NCI-H748 (cell line): ENCODE data around the gene EPYC.

Source experiments
- DNase-seq: peaks from one replicate; lab custom pipeline; 2025; ENCODE audit not compliant: unreplicated experiment; lab: John Stamatoyannopoulos, UW

Gene EPYC

DNA sequence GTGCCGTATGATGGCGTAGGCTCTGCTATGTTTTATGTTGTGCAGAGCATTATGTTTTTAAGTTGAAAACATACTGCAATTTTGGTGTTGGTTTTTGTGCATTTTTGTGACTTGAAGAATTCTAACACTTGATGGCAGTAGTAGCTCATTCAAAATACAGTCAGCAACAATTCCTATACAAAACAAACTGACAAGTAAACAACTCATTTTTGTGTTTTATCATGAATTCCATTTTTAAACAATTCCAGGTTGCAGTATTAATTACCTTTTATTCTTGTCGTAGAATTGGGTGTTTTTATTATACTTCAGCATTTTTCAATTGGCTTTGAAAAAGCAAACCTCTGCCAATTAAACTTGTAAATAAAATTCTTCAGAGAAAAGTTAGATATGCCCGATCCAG is 45.7 kb downstream of the EPYC start:
- DNase-seq: no peak

GRCh38 chr12:90958347-90958746 is 46.4 kb downstream of the EPYC start:
- DNase-seq: no peak

GRCh38 chr12:90954921-90955320 is 49.9 kb downstream of the EPYC start, which contains the start of gene CCER1:
Gene CCER1, minus strand, starts transcription at chr12:90955176. Its CDS starts 434 bp downstream, at chr12:90954742.
- DNase-seq: no peak

- no peak for DNase-seq
These were observed 50.3 kb downstream of the EPYC start for GRCh38 chr12:90954428-90954827.

GRCh38 chr12:90953956-90954421 is 50.8 kb downstream of the EPYC start:
- DNase-seq: no peak

DNA sequence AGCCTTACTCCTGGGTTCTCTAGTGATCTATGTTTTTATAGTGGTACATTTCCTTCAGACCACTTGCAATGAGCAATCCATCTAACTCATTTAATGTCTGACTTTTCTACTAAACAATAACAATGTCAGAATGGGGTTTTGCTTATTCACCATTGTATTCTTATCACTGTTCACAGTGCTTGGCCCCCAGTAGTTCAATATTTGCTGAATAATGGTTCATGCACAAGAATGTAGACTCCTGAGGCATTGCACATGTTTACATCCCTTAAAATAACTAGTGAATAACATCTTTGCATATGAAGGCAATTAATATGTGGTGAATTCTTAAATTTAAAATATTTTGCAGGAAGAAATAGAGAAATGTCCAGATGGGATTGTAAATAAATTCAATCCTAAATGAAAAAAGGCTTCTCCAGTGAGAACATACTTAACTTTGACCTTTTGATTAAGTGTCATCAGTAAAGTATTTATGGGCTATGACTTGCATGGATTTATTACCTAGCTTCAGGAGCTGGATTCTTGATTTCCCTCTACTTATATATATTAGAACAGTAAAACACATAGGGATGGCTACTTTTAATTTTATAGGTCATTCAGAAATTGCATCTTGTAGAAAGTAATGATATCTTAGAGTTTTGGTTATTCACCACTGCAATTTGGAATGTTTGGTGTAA is 53.2 kb downstream of the EPYC start:
- DNase-seq: no peak

- no peak for DNase-seq
These were observed 56.9 kb downstream of the EPYC start for GRCh38 chr12:90947869-90948268.

DNA sequence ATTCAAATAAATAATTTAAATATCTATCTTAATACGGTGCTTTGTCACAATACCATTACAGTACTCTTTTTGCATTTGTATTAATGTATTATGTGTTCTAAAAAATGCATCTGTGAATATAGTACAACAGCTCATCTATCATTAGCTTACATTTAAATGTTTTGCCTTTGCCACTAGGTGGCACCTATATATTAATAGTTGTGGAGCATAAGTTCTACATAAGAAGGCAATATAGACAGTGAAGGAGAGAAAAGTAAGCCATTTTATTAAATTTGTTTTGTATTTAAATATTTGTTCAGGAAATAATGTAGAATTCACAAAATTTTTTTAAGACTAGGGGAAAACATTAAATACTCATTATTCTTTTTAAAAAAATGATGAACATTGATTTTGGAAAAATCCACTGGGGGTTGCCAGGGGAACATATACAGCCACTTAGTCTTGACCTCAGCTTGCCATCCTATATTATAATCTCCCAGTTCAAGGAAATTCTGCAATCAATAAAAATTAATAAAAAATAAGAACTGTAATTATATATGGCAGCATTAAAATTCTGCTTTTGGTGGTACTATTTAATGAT is 59.6 kb downstream of the EPYC start:
- peak; percentile 53 for DNase-seq

GRCh38 chr12:90943255-90943654 is 61.5 kb downstream of the EPYC start:
- DNase-seq: no peak

DNA sequence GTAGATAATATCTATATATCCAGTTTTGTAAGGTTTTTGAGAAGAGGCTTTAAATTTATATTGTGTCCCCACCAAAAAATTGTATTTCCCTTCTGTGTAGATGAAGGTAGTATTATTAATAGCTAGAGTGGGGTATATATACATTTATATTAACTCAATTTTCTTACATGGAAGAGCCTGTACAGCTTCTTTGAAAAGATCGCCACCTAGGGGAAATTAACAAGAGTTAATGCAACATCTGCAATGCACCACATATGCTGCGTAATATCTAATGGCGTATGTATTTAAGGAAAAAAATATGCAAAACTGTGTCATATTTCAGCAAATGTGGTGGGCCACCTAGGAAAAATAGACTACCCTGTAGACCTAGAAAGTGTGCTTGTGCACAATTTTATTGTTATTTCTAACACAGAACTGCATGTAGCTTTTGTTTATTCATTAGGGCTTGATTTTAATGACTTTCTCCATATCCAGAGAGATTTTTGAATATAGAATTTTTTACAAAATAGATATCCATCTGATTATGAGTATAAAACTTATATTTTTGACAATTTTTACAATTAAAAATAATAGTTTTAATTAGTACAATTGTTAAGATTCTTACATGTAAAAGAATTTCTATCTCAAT is 63.8 kb downstream of the EPYC start:
- peak; percentile 72 for DNase-seq

GRCh38 chr12:90939382-90939781 is 65.4 kb downstream of the EPYC start:
- no peak for DNase-seq

- DNase-seq: no peak
These were observed 66.3 kb downstream of the EPYC start for GRCh38 chr12:90938451-90938850.

- no peak for DNase-seq
These were observed 67.1 kb downstream of the EPYC start for GRCh38 chr12:90937651-90938050.

GRCh38 chr12:90936230-90937005 is 68.4 kb downstream of the EPYC start:
- DNase-seq: no peak

DNA sequence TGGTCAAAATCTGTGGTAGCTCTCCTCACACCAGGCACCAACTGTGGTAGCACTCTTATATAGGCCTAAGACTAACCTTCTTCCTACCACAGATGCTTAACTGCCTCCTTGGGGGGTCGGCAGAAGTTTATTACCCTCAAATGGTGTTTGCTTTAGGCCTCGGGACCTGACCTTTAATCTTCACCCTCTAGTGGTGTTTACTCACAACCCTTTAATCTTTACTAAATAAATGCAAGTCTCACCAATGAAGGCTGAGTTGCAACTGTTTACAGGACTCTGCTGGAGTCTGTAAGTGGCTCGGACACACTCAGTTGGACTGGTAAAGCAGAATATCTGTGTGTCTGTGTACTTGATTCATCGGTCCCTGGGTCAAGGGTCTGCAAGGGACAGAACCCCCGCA is 79.2 kb downstream of the EPYC start:
- DNase-seq: no peak

GRCh38 chr12:90924406-90924805 is 80.4 kb downstream of the EPYC start:
- DNase-seq: no peak

DNA sequence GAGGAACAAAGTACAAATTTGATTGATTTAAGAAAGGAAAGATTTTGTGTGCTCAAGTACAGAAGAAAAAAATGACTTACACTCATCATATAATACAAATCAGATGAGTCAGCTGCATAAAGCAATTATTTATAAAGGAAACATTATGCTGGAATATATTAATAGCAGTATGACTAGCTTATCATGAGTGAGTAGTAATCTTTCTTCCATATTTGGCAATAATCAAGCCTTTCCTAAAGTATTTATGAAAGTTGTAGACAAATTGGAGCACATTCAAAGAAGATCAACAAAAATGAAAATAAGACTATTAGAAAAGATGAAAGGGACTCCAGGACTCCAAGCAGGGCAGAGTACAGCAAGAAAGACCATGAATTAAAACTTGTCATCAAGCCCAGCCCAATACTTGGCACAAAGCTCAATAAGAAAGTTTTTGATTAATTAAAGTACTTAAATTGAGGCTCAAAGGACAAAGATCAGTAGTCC is 82.6 kb downstream of the EPYC start:
- DNase-seq: no peak

DNA sequence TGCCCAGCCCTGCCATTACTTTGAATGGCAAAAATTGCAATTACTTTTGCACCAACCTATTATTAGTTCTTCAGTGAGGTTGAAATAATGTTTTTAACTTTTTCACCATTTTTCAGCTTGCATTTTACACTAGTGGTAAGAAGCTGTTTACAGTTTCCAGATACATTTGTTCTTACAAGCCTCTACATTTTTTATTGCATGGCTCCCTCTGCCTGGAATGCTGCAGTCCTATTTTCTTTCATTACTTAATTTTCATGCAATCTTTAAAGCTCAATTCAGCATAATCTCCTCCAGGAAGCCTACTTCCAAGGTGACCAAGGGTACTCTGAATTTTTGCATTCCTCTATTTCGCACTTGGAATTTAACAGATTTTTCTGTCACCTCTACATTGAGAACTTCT is 83.2 kb downstream of the EPYC start:
- DNase-seq: no peak

DNA sequence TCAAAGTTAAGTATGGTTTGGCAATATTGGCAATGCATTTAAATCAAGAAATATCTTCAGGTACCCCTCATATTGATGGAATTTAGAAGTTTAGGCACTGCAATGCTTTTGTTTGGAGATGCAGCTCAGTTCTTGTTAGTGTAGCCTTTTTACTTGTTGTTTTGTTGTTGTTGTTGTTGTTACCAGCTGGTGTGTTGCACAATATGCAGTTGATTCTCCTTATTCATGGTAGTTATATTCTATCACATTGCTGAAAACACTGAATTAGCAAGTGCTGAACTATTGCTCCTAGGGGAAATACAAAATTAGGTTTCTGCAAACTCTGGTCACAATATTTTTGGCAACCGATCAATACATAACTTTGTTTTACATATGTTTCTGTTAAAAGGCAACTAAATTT is 84.5 kb downstream of the EPYC start:
- no peak for DNase-seq

DNA sequence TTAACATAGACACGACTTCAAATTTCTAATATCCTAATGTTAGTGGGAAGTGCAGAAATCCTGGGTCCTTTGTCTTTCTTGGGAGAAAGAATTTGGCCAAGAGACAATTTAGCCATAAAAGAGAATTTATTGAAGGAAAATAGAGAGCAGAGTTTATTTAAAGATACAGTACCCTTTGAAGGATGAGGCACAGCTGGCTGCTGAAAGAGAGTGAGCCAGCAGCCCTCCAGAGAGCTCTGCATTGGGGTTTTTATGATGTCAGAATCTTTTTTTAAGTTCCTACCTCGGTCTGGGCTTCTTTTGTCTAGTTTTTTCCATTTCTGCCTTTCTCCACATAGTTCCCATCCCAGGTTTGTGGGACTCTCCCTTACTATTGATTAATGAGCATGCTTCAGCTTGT is 87.3 kb downstream of the EPYC start:
- no peak for DNase-seq

- no peak for DNase-seq
These were observed 88.3 kb downstream of the EPYC start for GRCh38 chr12:90916516-90916915.
